Neural progenitor cell (in vitro differentiated cells): Measurements from ENCODE around the gene NUP214.

Source experiments
- EZH2 ChIP-seq: fragments of 200-600 bp; sonication (generic); IDR thresholded peaks from 2 replicates; pipeline ENCODE4 v1.6.1; 2017; ENCODE audit warnings: antibody characterized with exemption, mild to moderate bottlenecking, moderate library complexity
- EZH2phosphoT487 ChIP-seq: fragments of 200-600 bp; sonication (generic); IDR thresholded peaks from 2 replicates; pipeline ENCODE4 v1.6.1; 2017; ENCODE audit warnings: antibody characterized with exemption
- TF ChIP-seq, protein P1 (sequence below): fragments of 200-600 bp; sonication (generic); IDR thresholded peaks from 2 replicates; pipeline ENCODE4 v1.5.1; 2017; ENCODE audit warnings: antibody characterized with exemption, mild to moderate bottlenecking

GRCh38 chr9:131153595-131153994 is 28.2 kb downstream of the NUP214 start:
- TF ChIP-seq, protein P1, sequence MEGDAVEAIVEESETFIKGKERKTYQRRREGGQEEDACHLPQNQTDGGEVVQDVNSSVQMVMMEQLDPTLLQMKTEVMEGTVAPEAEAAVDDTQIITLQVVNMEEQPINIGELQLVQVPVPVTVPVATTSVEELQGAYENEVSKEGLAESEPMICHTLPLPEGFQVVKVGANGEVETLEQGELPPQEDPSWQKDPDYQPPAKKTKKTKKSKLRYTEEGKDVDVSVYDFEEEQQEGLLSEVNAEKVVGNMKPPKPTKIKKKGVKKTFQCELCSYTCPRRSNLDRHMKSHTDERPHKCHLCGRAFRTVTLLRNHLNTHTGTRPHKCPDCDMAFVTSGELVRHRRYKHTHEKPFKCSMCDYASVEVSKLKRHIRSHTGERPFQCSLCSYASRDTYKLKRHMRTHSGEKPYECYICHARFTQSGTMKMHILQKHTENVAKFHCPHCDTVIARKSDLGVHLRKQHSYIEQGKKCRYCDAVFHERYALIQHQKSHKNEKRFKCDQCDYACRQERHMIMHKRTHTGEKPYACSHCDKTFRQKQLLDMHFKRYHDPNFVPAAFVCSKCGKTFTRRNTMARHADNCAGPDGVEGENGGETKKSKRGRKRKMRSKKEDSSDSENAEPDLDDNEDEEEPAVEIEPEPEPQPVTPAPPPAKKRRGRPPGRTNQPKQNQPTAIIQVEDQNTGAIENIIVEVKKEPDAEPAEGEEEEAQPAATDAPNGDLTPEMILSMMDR: no peak
- TF ChIP-seq EZH2phosphoT487 (no peak), EZH2 (no peak)
